GM12891 (cell line): ENCODE results near the gene LNX1.

Source experiments
- POLR2A ChIP-seq: IDR thresholded peaks from 2 replicates; pipeline ENCODE4 v1.6.1; 2011; ENCODE audit warnings: low read depth, low read length, control low read depth
- POLR2AphosphoS5 ChIP-seq: IDR thresholded peaks from 2 replicates; pipeline ENCODE4 v1.6.1; 2011; ENCODE audit warnings: low read depth, low read length, control low read depth
- SPI1 ChIP-seq: IDR thresholded peaks from 2 replicates; pipeline ENCODE4 v1.6.1; 2011; ENCODE audit warnings: low read depth, low read length, control low read depth

- TF ChIP-seq POLR2A (no peak), POLR2AphosphoS5 (no peak), SPI1 (no peak)
Observed at GRCh38 chr4:53595834-53596233, 4.5 kb upstream of the LNX1 start.
